WI38 (cell line): ENCODE measurements around the gene GNAL.

Source experiments
- H3K4me3 ChIP-seq: 2 replicates; pipeline ENCODE4 v1.5.1; 2011; ENCODE audit warnings: low read depth, mild to moderate bottlenecking, control low read depth, low read length
- TF ChIP-seq, protein P1 (sequence below): IDR thresholded peaks from 2 replicates; pipeline ENCODE4 v1.5.1; 2012; ENCODE audit warnings: low read depth, mild to moderate bottlenecking, control low read depth, low read length

The GNAL gene

DNA sequence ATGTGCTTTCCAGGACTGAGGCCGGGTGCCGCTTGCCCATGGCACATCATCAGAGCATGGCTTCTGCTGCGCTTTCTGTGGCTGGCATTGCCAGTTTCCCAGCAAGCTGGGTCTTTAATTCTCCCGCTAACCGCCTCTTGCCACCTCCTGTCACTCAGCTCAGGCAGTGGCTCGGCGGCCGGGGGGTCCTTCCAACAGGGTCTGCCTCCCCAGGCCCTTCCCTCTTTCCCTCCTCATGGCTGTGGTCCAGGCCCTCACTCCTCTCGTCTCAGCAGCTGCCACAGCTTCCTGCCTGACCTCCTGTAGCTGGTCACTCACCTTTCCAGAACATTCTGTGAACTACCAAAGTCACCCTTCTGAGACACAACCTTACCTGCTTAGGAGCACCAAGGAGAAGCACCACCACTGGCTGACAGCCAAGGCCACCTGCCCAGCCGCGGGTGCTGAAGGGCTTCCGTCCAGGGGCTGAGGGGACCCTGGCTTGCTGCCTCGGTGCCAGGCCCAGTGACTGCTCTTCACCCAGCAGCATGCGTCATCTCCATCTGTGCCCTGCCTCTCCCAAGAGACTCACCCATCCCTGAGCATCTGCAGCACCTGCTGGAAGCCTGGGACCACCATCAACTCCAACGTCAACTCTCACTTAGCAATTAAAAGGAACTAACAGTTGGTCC is 184.7 kb downstream of the GNAL start:
- H3K4me3 ChIP-seq, result no peak overlapping the region
- TF ChIP-seq, protein P1, sequence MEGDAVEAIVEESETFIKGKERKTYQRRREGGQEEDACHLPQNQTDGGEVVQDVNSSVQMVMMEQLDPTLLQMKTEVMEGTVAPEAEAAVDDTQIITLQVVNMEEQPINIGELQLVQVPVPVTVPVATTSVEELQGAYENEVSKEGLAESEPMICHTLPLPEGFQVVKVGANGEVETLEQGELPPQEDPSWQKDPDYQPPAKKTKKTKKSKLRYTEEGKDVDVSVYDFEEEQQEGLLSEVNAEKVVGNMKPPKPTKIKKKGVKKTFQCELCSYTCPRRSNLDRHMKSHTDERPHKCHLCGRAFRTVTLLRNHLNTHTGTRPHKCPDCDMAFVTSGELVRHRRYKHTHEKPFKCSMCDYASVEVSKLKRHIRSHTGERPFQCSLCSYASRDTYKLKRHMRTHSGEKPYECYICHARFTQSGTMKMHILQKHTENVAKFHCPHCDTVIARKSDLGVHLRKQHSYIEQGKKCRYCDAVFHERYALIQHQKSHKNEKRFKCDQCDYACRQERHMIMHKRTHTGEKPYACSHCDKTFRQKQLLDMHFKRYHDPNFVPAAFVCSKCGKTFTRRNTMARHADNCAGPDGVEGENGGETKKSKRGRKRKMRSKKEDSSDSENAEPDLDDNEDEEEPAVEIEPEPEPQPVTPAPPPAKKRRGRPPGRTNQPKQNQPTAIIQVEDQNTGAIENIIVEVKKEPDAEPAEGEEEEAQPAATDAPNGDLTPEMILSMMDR, result no peak

DNA sequence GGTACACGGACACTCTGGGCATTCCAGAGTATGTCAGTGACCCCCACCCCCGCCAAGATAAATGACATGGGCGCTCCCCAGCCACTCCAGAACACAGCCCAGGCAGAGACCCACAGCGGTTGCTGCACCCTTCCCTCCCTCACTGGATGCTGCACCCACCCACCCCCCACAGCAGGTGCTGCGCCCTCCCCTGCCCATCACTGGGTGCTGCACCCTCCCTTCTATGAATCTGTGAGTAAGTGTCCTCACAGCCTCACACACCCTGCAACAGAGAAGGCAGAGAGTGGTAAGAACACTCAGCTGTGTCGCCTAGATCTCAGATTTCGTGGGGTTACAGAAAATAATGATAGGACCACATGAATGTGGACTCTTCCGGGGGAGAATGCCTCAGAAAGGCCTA is 185.6 kb downstream of the GNAL start:
- TF ChIP-seq, protein P1, result no peak
- H3K4me3 ChIP-seq, result no peak overlapping the region

GRCh38 chr18:11877497-11878135 is 188.6 kb downstream of the GNAL start:
- H3K4me3 ChIP-seq, result no peak overlapping the region
- TF ChIP-seq, protein P1, result no peak

DNA sequence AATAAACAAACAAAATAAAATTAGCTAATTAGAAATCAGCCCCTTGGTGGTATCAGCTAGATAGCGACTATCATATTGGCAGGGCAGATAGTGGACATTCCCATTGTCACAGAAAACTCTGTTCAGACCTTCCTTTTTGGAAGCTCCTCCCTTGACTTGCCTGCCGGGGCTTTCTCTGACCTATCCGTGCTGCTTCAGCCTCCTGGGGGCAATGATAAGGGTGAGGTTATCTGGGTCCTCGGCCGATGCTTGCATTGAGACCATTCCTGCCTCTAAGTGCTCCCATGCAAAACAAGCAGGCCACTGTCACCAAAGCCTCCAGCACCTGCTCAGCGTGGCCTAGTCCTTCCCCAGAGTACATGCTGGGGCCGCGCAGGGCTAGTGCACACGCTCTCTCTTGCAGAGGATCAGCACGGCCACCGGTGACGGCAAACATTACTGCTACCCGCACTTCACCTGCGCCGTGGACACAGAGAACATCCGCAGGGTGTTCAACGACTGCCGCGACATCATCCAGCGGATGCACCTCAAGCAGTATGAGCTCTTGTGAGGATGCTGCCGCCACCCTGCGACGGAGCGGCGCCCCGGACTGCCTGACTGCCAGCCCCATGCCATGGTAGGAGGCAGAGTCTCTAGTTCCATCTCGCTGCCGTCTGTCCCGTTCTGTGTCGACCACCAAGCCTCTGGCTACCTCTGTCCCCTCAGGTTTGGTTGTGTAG is 191.7 kb downstream of the GNAL start:
- TF ChIP-seq, protein P1, result no peak
- H3K4me3 ChIP-seq, result no peak overlapping the region

GRCh38 chr18:11882636-11883035 is 193.6 kb downstream of the GNAL start:
- no peak overlapping the region for H3K4me3 ChIP-seq
- TF ChIP-seq, protein P1, result no peak

DNA sequence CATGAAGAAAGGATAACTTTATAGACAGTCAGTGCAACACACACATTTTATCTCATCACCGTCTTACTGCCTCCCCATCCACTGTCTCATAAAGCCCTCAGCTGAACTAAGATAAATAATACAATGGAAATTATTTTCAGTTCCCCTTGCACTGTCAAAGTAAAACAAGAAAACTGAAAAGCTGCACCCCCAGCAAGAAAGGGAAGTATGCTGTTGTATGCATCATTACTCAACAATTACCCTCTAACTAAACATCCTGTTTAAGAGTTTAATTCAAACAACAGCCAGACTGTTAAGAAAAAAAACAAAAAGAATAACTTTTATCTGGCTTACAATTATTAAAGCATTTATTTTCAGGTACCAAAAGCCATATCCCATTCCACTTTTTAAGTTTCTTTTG is 194.1 kb downstream of the GNAL start:
- TF ChIP-seq, protein P1, result no peak
- H3K4me3 ChIP-seq, result no peak overlapping the region
